K562 (cell line): ENCODE measurements around the gene TBCCD1. TPM values are rescaled to one million over a fixed set of nuclear protein-coding genes. Genes with fewer than 3 reads are reported as not detected.

Experiments
- BDP1 ChIP-seq: IDR thresholded peaks from 3 replicates; pipeline ENCODE4 v1.6.1; 2011; ENCODE audit not compliant: insufficient read length, insufficient read depth
- CUX1 ChIP-seq: fragments of 200-800 bp; sonication (Bioruptor generic); IDR thresholded peaks from 2 replicates; pipeline ENCODE4 v1.6.1; 2016; ENCODE audit warnings: missing genetic modification characterization, missing compliant biosample characterization
- DDX20 ChIP-seq: fragments of 450-650 bp; IDR thresholded peaks from 2 replicates; pipeline ENCODE4 v1.6.1; 2016; ENCODE audit warnings: missing genetic modification characterization, low read depth, mild to moderate bottlenecking, missing compliant biosample characterization, moderate library complexity
- E2F8 ChIP-seq: fragments of 450-650 bp; IDR thresholded peaks from 2 replicates; pipeline ENCODE4 v1.7.1; 2018; ENCODE audit warnings: mild to moderate bottlenecking, low read depth; ENCODE audit not compliant: partially characterized antibody
- IRF2 ChIP-seq: sonication (generic); formaldehyde crosslinking; IDR thresholded peaks from 2 replicates; pipeline ENCODE4 v1.8.1; 2022; ENCODE audit warnings: mild to moderate bottlenecking, missing genetic modification reagents
- KHSRP ChIP-seq: fragments of 450-650 bp; IDR thresholded peaks from 2 replicates; pipeline ENCODE4 v1.6.1; 2017
- ZBTB49 ChIP-seq: sonication (generic); formaldehyde crosslinking; IDR thresholded peaks from 2 replicates; pipeline ENCODE4 v1.8.0; 2022; ENCODE audit warnings: missing genetic modification reagents, mild to moderate bottlenecking, borderline replicate concordance
- ZBTB5 ChIP-seq: fragments of 450-650 bp; IDR thresholded peaks from 2 replicates; pipeline ENCODE4 v1.6.1; 2017; ENCODE audit warnings: antibody characterized with exemption
- ZNF395 ChIP-seq: fragments of 200-800 bp; sonication (Bioruptor generic); IDR thresholded peaks from 2 replicates; pipeline ENCODE4 v1.6.1; 2017; ENCODE audit warnings: missing genetic modification characterization, missing compliant biosample characterization
- ZNF57 ChIP-seq: fragments of 450-650 bp; formaldehyde crosslinking; IDR thresholded peaks from 2 replicates; pipeline ENCODE4 v1.4.0; 2020; ENCODE audit warnings: mild to moderate bottlenecking, moderate library complexity
- ZNF785 ChIP-seq: fragments of 250-450 bp; sonication (Bioruptor Pico); IDR thresholded peaks from 2 replicates; pipeline ENCODE4 v1.4.0; 2020; ENCODE audit warnings: mild to moderate bottlenecking
- polyA plus RNA-seq, 8 experiments: library from polyadenylated mRNA; depleted of rRNA in 4 of 8; stranded (reverse) in 5 of 8; unstranded in 3 of 8; fragments of >200 nt; fragmentation: Nextera tagmentation in 2 of 8; fragmentation: Illumina TruSeq in 1 of 8; extraction: Ambion mirVana in 2 of 8; extraction: Trizol in 1 of 8; gene quantifications; 2 replicates each; pipeline versions ENCODE4 v1.2.1 to v1.2.3, GENCODE V29; 2011 to 2014; ENCODE audit warnings: inconsistent platforms in 1 of 8, missing spikeins in 1 of 8
- total RNA-seq, 7 experiments: library from RNA; depleted of rRNA in 6 of 7; stranded (reverse); fragments of >200 nt in 6 of 7; fragmentation: Illumina TruSeq in 2 of 7; extraction: Trizol in 2 of 7; gene quantifications; 2 replicates each; pipeline versions ENCODE4 v1.2.1 to v1.2.3, GENCODE V29; 2011 to 2021; ENCODE audit warnings: low replicate concordance in 1 of 7

The TBCCD1 gene
- total and polyA plus RNA-seq, 9 of the 15 experiments (the other 6 are each of a cell fraction or from before 2014, with no cell fraction given) = 17.7 to 31.1 (median 21.2) TPM

GRCh38 chr3:186567072-186567921 is at the start of gene TBCCD1 (continued):
- TF ChIP-seq CUX1 (no peak), ZNF57 (CRISPR knock-in tag) (no peak), E2F8 (no peak), DDX20 (tag) (no peak), ZBTB5 (no peak), ZNF395 (CRISPR knock-in tag) (no peak), BDP1 (no peak), IRF2 (CRISPR knock-in tag) (no peak), KHSRP (no peak), ZNF785 (CRISPR knock-in tag) (no peak), ZBTB49 (CRISPR knock-in tag) (no peak)
